Stimulated activated CD4-positive, alpha-beta T cell treated with anti-CD3 and anti-CD28 coated beads, Interleukin-12 subunit alpha, Interleukin-12 subunit beta, amount 100 ng/mL, for 48 hours (primary cell): ENCODE data around the gene DCP1B.

Source experiments
- DNase-seq, 3 donors: peaks; one replicate each; pipeline ENCODE4 v3.0.0-alpha.2; 2020; ENCODE audit warnings: low read depth in 2 of 3, low spot score in 1 of 3

DCP1B gene

GRCh38 chr12:1920971-1921370, 83.3 kb downstream of the DCP1B start:
- no peak for DNase-seq

GRCh38 chr12:1920436-1920835, 83.8 kb downstream of the DCP1B start:
- DNase-seq: no peak

GRCh38 chr12:1919763-1920162, 84.5 kb downstream of the DCP1B start:
- DNase-seq: no peak

GRCh38 chr12:1919284-1919683, 85.0 kb downstream of the DCP1B start:
- DNase-seq: no peak

- DNase-seq: no peak
Observed at GRCh38 chr12:1918884-1919236, 85.4 kb downstream of the DCP1B start.

GRCh38 chr12:1918081-1918883, 86.0 kb downstream of the DCP1B start, which contains the start of gene CACNA2D4:
Gene CACNA2D4, minus strand, starts transcription at chr12:1918652. Its CDS starts 179 bp downstream, at chr12:1918473.
- no peak for DNase-seq

GRCh38 chr12:1917172-1918070, 86.8 kb downstream of the DCP1B start:
- DNase-seq: no peak

- DNase-seq: no peak
Observed at GRCh38 chr12:1916371-1917171, 87.7 kb downstream of the DCP1B start.

GRCh38 chr12:1915082-1915968, 88.9 kb downstream of the DCP1B start:
- no peak for DNase-seq

- DNase-seq: no peak
Observed at GRCh38 chr12:1914114-1914911, 89.9 kb downstream of the DCP1B start.

GRCh38 chr12:1913377-1914113, 90.7 kb downstream of the DCP1B start:
- DNase-seq: no peak

GRCh38 chr12:1912580-1913376, 91.5 kb downstream of the DCP1B start:
- DNase-seq: no peak

- no peak for DNase-seq
Observed at GRCh38 chr12:1911598-1912575, 92.4 kb downstream of the DCP1B start.

- DNase-seq: no peak
Observed at GRCh38 chr12:1910468-1910867, 93.8 kb downstream of the DCP1B start.

- DNase-seq: no peak
Observed at GRCh38 chr12:1908758-1909157, 95.5 kb downstream of the DCP1B start.

- no peak for DNase-seq
Observed at GRCh38 chr12:1907652-1908611, 96.3 kb downstream of the DCP1B start.
